ENCODE results near the gene ACSS2. TPM values are rescaled to one million over a fixed set of nuclear protein-coding genes. Genes with fewer than 3 reads are reported as not detected.

Gene ACSS2
- total RNA-seq, 2 donors from 2014 or later: 17.0 to 34.2 TPM

DNA sequence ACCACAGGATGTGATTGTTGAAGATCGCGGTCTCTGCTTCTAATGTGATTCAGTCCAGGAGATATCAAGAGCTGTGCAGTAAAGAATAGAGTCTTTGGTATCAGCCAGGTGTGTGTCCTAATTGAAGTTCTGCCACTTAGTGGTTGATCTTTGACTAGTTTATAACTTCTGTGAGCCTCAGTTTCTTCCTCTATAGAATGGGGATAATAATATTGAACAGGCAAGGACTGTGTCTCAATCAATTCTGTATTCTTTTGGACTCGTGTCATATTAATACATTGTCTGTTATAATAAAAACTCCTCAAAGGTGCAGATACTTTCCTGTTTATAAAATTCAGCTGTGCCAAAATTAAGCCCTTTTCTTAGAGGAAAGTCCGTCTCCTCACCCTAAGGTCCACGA, 27.8 kb upstream of the ACSS2 start:
- Mint-ChIP-seq H3K4me3 (no peak overlapping the region), H3K27me3 (ENCODE audit: insufficient read depth) (no peaks in the 10 kb centered on the region), H3K9me3 (no peaks in the 10 kb centered on the region), H3K36me3 (ENCODE audit: low read depth) (peaks cover 31% of the 10 kb centered on the region), H3K27ac (no peak overlapping the region), H3K4me1 (no peaks in the 10 kb centered on the region)
- TF ChIP-seq, protein P1, sequence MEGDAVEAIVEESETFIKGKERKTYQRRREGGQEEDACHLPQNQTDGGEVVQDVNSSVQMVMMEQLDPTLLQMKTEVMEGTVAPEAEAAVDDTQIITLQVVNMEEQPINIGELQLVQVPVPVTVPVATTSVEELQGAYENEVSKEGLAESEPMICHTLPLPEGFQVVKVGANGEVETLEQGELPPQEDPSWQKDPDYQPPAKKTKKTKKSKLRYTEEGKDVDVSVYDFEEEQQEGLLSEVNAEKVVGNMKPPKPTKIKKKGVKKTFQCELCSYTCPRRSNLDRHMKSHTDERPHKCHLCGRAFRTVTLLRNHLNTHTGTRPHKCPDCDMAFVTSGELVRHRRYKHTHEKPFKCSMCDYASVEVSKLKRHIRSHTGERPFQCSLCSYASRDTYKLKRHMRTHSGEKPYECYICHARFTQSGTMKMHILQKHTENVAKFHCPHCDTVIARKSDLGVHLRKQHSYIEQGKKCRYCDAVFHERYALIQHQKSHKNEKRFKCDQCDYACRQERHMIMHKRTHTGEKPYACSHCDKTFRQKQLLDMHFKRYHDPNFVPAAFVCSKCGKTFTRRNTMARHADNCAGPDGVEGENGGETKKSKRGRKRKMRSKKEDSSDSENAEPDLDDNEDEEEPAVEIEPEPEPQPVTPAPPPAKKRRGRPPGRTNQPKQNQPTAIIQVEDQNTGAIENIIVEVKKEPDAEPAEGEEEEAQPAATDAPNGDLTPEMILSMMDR (conservative IDR thresholded peaks at IDR 0.05): no peak
- H3K27ac ChIP-seq (ENCODE audit: low read depth, low read length): no peak overlapping the region
- H3K9me3 ChIP-seq (ENCODE audit: control insufficient read depth, low read length): no peaks in the 10 kb centered on the region
- peaks cover 29% of the 10 kb centered on the region for H3K36me3 ChIP-seq (ENCODE audit: control insufficient read depth, insufficient read depth, low read length)
- no peaks in the 10 kb centered on the region for H3K27me3 ChIP-seq (ENCODE audit: control insufficient read depth, insufficient read depth, low read length, poor library complexity, severe bottlenecking)
- DNase-seq: no peak
- no peak overlapping the region for H3K9ac ChIP-seq (ENCODE audit: extremely low read depth, low read length, poor library complexity, severe bottlenecking)
- H3K4me1 ChIP-seq (ENCODE audit: control insufficient read depth, insufficient read depth, low read length): no peaks in the 10 kb centered on the region
- WGBS, 2 experiments (ENCODE audit: insufficient coverage in 1 of 2, insufficient read length in 1 of 2): 97 to 98% methylated on average over 5 of the region's 5 CpGs
- H3K4me3 ChIP-seq (ENCODE audit: low read length): no peak overlapping the region

DNA sequence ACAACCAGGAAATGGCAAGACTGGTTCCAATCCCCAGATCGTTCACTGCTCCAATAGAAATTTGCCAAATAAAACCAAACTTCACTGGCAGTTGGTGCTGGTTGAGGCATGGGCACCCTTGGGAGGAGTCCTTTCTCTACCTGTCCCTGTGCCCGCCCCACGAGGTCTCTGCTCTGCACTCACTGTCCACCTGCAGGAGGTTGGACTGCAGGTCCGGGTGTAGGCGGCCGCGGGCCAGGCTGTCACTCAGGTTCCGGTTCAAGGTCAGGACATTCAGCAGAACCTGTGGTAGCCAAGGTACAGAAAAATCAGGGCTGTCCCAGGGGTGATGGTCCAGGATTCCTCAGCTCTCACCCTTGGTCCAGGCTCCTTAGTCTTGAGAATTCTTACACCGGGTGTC, 26.6 kb upstream of the ACSS2 start:
- H3K27me3 ChIP-seq (ENCODE audit: control insufficient read depth, insufficient read depth, low read length, poor library complexity, severe bottlenecking): no peaks in the 10 kb centered on the region
- Mint-ChIP-seq H3K4me1 (no peaks in the 10 kb centered on the region), H3K36me3 (ENCODE audit: low read depth) (peaks cover 36% of the 10 kb centered on the region), H3K27ac (no peak overlapping the region), H3K27me3 (ENCODE audit: insufficient read depth) (no peaks in the 10 kb centered on the region), H3K9me3 (no peaks in the 10 kb centered on the region), H3K4me3 (no peak overlapping the region)
- no peak overlapping the region for H3K4me3 ChIP-seq (ENCODE audit: low read length)
- no peak overlapping the region for H3K27ac ChIP-seq (ENCODE audit: low read depth, low read length)
- no peaks in the 10 kb centered on the region for H3K4me1 ChIP-seq (ENCODE audit: control insufficient read depth, insufficient read depth, low read length)
- H3K9me3 ChIP-seq (ENCODE audit: control insufficient read depth, low read length): no peaks in the 10 kb centered on the region
- H3K36me3 ChIP-seq (ENCODE audit: control insufficient read depth, insufficient read depth, low read length): peaks cover 38% of the 10 kb centered on the region
- TF ChIP-seq, protein P1 (conservative IDR thresholded peaks at IDR 0.05): no peak
- H3K9ac ChIP-seq (ENCODE audit: extremely low read depth, low read length, poor library complexity, severe bottlenecking): no peak overlapping the region
- no peak for DNase-seq
- WGBS, 2 experiments (ENCODE audit: insufficient coverage in 1 of 2, insufficient read length in 1 of 2): 88 to 90% methylated on average over 6 to 9 of the region's 9 CpGs

DNA sequence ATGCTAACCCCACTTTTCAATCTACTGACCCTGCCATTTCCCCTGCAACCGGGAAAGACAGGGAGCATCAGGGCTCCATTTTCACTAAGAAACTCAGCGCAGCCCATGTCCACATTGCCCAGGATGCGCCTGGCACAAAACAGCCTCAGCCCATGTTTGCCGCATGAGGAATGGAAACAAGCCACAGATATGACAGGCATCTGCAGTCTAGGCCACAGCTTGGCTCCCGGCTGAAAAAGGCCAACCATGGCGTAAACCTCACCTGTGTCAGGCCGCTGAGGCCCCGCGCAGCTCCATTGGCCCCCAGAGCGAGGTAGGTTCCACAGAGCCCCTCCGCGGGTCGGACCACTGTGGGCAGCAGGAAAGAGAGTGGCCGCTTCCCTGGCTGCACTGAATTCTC, 25.4 kb upstream of the ACSS2 start:
- H3K9me3 Mint-ChIP-seq: no peaks in the 10 kb centered on the region
- no peaks in the 10 kb centered on the region for H3K27me3 Mint-ChIP-seq (ENCODE audit: insufficient read depth)
- H3K27ac ChIP-seq (ENCODE audit: low read depth, low read length): no peak overlapping the region
- no peaks in the 10 kb centered on the region for H3K4me1 Mint-ChIP-seq
- no peaks in the 10 kb centered on the region for H3K27me3 ChIP-seq (ENCODE audit: control insufficient read depth, insufficient read depth, low read length, poor library complexity, severe bottlenecking)
- no peak overlapping the region for H3K4me3 Mint-ChIP-seq
- 96 to 98% methylated on average over 12 to 14 of the region's 14 CpGs for WGBS, 2 experiments (ENCODE audit: insufficient coverage in 1 of 2, insufficient read length in 1 of 2)
- peaks cover 39% of the 10 kb centered on the region for H3K36me3 Mint-ChIP-seq (ENCODE audit: low read depth)
- no peaks in the 10 kb centered on the region for H3K4me1 ChIP-seq (ENCODE audit: control insufficient read depth, insufficient read depth, low read length)
- TF ChIP-seq, protein P1 (conservative IDR thresholded peaks at IDR 0.05): no peak
- no peak overlapping the region for H3K4me3 ChIP-seq (ENCODE audit: low read length)
- no peaks in the 10 kb centered on the region for H3K9me3 ChIP-seq (ENCODE audit: control insufficient read depth, low read length)
- no peak overlapping the region for H3K27ac Mint-ChIP-seq
- no peak overlapping the region for H3K9ac ChIP-seq (ENCODE audit: extremely low read depth, low read length, poor library complexity, severe bottlenecking)
- no peak for DNase-seq
- peaks cover 46% of the 10 kb centered on the region for H3K36me3 ChIP-seq (ENCODE audit: control insufficient read depth, insufficient read depth, low read length)

All from endodermal cell (in vitro differentiated cells).